ENCODE data around the gene PTPN4. TPM values are rescaled to one million over a fixed set of nuclear protein-coding genes. Genes with fewer than 3 reads are reported as not detected.
"Not testable (repeated sequence)": the region's sequence is repeated elsewhere in the genome, so short reads cannot be mapped to it uniquely, and the experiment has no call there.

The PTPN4 gene
- total and polyA plus RNA-seq, 7 donors, result 1.8 to 42.9 (median 21.7) TPM

DNA sequence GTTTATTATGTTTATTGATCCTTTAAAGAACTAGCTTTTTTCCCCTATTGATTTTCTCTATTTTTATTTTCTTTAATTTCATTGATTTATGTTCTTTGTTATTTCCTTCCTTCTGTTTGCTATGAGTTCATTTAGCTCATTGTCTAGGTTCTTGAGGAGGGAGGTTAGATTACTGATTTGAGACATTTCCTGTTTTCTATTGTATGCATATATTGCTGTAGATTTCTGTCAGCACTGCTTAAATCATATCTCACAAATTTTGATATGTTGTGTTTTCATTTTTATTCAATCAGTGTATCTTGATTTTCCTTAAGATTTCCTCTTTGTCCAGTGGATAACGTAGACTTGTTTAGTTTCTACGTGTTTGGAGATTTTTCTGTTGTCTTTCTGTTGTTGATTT is 43.4 kb downstream of the PTPN4 start:
- TF ChIP-seq POLR2AphosphoS5 (IDR thresholded peaks at IDR 0.05) (no peak), EP300 (IDR thresholded peaks at IDR 0.05) (no peak), POLR2A (IDR thresholded peaks at IDR 0.05) (no peak)
- TF ChIP-seq, protein P1, sequence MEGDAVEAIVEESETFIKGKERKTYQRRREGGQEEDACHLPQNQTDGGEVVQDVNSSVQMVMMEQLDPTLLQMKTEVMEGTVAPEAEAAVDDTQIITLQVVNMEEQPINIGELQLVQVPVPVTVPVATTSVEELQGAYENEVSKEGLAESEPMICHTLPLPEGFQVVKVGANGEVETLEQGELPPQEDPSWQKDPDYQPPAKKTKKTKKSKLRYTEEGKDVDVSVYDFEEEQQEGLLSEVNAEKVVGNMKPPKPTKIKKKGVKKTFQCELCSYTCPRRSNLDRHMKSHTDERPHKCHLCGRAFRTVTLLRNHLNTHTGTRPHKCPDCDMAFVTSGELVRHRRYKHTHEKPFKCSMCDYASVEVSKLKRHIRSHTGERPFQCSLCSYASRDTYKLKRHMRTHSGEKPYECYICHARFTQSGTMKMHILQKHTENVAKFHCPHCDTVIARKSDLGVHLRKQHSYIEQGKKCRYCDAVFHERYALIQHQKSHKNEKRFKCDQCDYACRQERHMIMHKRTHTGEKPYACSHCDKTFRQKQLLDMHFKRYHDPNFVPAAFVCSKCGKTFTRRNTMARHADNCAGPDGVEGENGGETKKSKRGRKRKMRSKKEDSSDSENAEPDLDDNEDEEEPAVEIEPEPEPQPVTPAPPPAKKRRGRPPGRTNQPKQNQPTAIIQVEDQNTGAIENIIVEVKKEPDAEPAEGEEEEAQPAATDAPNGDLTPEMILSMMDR (IDR thresholded peaks at IDR 0.05), result no peak
- DNase-seq, result no peak
- no peak overlapping the region for H3K27ac ChIP-seq
- H3K27me3 ChIP-seq, result no peaks in the 10 kb centered on the region
- 92 to 94% methylated on average over 2 of the region's 2 CpGs for WGBS, 2 donors
- H3K36me3 ChIP-seq, result no peaks in the 10 kb centered on the region
- intact Hi-C loops (cut with DNase I), result no loop called here
- H3K4me3 ChIP-seq, result no peak overlapping the region
- no peaks in the 10 kb centered on the region for H3K4me1 ChIP-seq
- no peaks in the 10 kb centered on the region for H3K9me3 ChIP-seq

DNA sequence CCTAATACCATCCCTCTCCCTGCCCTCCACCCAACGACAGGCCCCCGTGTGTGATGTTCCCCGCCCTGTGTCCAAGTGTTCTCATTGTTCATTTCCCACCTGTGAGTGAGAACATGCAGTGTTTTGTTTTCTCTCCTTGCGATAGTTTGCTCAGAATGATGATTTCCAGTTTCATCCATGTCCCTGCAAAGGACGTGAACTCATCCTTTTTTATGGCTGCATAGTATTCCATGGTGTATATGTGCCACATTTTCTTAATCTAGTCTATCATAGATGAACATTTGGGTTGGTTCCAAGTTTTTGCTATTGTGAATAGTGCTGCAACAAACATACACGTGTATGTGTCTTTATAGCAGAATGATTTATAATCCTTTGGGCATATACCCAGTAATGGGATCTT is 44.7 kb downstream of the PTPN4 start:
- H3K4me3 ChIP-seq; H3K9me3 ChIP-seq; DNase-seq; H3K27ac ChIP-seq; H3K36me3 ChIP-seq; H3K27me3 ChIP-seq; intact Hi-C loops (cut with DNase I): not testable (repeated sequence)
- WGBS, 2 donors, result 96 to 97% methylated on average over 6 of the region's 6 CpGs
- H3K4me1 ChIP-seq, result peaks cover 0 to 11% (median 8%) of the 10 kb centered on the region in 4 donors

DNA sequence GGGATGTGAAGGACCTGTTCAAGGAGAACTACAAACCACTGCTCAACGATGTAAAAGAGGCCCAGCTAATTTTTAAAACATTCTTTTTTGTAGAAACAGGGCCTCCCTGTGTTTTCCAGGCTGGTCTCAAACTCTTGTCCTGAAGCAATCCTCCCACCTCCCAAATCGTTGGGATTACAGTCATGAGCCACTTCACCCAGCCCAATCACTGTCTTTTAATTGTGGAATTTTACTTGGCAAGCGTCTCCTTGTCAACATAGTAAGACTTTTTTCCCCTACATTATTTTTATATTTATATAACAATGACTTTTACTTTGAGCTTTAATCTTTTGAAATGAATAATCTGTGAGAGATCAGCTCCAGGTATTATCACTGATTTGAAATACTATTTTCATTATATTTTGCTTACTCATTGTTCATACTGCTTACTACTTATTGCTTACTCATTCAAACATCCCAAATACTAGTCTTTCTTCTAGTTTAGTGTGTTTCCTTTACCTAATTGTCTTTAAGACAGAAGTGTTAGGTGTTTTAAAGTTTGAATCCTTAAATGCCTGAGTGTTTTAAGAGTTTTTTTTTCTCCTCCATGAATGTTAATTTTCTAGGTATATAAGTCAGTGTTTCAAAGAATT is 48.9 kb downstream of the PTPN4 start:
- no peak for DNase-seq
- Histone ChIP-seq H3K4me1 (peaks cover 0 to 23% (median 19%) of the 10 kb centered on the region in 4 donors), H3K27ac (peak overlapping the region in 3 of 4 donors; percentile 9 to 49 (median 43)), H3K36me3 (no peaks in the 10 kb centered on the region), H3K4me3 (no peak overlapping the region), H3K27me3 (no peaks in the 10 kb centered on the region), H3K9me3 (no peaks in the 10 kb centered on the region)
- no peak for TF ChIP-seq POLR2AphosphoS5 (IDR thresholded peaks at IDR 0.05)
- TF ChIP-seq POLR2A (IDR thresholded peaks at IDR 0.05), result no peak
- TF ChIP-seq, protein P1 (IDR thresholded peaks at IDR 0.05), result no peak
- no peak for TF ChIP-seq EP300 (IDR thresholded peaks at IDR 0.05)
- intact Hi-C loops (cut with DNase I), result no loop called here
- 57 to 72% methylated on average over 3 of the region's 3 CpGs for WGBS, 2 donors

DNA sequence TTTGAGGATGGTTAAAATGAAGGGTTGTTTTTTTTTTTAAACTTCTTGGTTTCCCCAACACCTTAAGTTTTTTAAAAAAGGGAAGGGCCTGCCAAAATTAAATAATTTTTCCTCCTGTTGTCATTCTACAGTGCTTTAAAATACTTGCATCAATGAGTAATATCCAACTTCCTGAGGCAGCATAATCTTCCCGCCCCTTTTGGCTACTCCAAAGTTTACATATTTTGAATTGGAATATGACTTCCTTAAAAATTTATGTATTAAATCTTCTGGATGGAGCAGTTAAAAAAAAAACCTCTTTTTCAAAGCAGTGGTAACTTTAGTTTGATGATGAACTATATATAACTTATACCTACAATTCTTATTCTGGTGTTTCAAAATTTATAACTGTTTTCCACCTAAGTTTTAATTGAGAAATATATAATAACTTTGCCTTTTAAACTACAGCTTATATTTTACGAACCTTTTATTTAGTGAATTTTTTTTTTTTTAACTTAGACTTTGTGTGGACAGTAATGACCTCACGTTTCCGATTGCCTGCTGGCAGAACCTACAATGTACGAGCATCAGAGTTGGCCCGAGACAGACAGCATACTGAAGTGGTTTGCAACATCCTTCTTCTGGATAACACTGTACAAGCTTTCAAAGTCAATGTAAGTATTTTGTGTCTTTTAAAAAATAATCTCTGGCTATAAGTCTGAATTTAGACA is 49.8 kb downstream of the PTPN4 start:
- DNase-seq, result peak; percentile 72
- H3K36me3 ChIP-seq, result no peaks in the 10 kb centered on the region
- H3K9me3 ChIP-seq, result no peaks in the 10 kb centered on the region
- H3K27me3 ChIP-seq, result no peaks in the 10 kb centered on the region
- no peak for TF ChIP-seq POLR2A (IDR thresholded peaks at IDR 0.05)
- TF ChIP-seq EP300 (IDR thresholded peaks at IDR 0.05), result no peak
- TF ChIP-seq, protein P1 (IDR thresholded peaks at IDR 0.05), result no peak
- no peak for TF ChIP-seq POLR2AphosphoS5 (IDR thresholded peaks at IDR 0.05)
- H3K4me1 ChIP-seq, result peaks cover 0 to 23% (median 19%) of the 10 kb centered on the region in 4 donors
- intact Hi-C loops (cut with DNase I), result no loop called here
- no peak overlapping the region for H3K4me3 ChIP-seq
- 75 to 80% methylated on average over 6 of the region's 6 CpGs for WGBS, 2 donors
- H3K27ac ChIP-seq, result peak overlapping the region in 3 of 4 donors; percentile 9 to 49 (median 43)

DNA sequence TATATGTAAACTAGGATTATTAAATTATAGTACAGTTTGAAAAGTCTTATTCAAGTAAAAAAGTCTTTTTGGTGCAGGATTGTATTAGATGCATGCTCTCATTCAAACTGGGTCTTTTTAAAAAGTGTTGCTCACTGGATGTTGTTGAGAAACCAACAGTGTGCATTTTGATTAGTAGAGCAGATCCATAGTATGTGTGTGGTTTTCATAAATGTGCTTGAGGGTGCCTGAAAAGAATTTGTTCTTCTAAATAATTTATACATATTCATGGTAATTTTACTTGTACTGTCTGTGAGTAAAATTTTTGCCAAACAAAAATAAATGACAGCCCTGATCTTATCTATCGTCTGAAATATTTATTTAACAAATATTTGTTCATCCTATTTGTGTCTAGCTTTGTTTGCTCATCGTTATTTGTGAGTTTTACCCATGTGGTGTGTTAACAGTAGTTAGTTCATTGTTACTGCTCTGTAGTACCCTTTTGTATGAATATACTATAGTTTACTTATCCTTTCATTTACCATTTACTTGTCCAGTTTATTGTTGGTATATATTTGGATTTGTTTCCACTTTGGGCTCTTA is 50.4 kb downstream of the PTPN4 start:
- Histone ChIP-seq H3K27ac (peak overlapping the region in 2 of 4 donors; percentile 9 to 43), H3K36me3 (no peaks in the 10 kb centered on the region)
- 19 to 58% methylated on average over 2 of the region's 2 CpGs for WGBS, 2 donors

More for the DNA sequence above, 50.4 kb downstream of the PTPN4 start:
- intact Hi-C loops (cut with DNase I), result no loop called here
- no peaks in the 10 kb centered on the region for H3K9me3 ChIP-seq
- TF ChIP-seq POLR2A (IDR thresholded peaks at IDR 0.05), result no peak
- H3K4me3 ChIP-seq, result no peak overlapping the region
- H3K27me3 ChIP-seq, result no peaks in the 10 kb centered on the region
- DNase-seq, result no peak
- H3K4me1 ChIP-seq, result peaks cover 0 to 23% (median 19%) of the 10 kb centered on the region in 4 donors
